ENCODE results near the gene TRAF1.

TRAF1 gene

DNA sequence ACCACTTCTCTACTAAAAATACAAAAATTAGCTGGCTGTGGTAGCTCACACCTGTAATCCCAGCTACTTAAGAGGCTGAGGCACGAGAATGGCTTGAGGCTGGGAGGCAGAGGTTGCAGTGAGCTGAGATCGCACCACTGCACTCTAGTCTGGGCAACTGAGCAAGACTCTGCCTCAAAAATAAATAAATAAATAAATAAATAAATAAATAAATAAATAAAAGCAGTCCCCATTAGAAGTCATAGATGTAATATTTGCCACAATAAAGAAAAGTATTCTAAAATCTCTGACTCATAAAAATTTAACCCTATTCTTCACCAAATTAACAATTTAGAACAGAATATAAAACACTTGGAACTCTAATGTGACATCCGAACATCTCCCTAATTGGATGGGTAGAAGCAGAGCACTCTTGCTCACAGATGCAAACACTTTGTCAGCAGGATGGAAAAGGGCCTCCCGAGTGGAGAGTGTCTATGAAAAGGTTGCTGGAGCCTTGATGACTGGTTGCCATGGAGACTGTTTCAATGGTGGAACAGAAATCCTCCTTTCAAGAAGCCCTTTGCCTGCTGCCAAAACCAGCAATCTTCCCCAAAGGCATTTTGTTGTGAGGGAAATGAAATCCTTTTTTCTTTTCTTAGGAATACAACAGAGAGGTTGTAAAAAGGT, 38.9 kb upstream of the TRAF1 start:
- DNase-seq (ENCODE audit: low read depth, low spot score): no peak
- TF ChIP-seq, protein P1, sequence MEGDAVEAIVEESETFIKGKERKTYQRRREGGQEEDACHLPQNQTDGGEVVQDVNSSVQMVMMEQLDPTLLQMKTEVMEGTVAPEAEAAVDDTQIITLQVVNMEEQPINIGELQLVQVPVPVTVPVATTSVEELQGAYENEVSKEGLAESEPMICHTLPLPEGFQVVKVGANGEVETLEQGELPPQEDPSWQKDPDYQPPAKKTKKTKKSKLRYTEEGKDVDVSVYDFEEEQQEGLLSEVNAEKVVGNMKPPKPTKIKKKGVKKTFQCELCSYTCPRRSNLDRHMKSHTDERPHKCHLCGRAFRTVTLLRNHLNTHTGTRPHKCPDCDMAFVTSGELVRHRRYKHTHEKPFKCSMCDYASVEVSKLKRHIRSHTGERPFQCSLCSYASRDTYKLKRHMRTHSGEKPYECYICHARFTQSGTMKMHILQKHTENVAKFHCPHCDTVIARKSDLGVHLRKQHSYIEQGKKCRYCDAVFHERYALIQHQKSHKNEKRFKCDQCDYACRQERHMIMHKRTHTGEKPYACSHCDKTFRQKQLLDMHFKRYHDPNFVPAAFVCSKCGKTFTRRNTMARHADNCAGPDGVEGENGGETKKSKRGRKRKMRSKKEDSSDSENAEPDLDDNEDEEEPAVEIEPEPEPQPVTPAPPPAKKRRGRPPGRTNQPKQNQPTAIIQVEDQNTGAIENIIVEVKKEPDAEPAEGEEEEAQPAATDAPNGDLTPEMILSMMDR (IDR thresholded peaks at IDR 0.05; ENCODE audit: low read depth, low read length): no peak
- in situ Hi-C loops (cut with HindIII; ENCODE audit: low sequenced_read_pairs): no loop called here
- H3K4me3 ChIP-seq (ENCODE audit: low read depth, low read length): no peak overlapping the region

DNA sequence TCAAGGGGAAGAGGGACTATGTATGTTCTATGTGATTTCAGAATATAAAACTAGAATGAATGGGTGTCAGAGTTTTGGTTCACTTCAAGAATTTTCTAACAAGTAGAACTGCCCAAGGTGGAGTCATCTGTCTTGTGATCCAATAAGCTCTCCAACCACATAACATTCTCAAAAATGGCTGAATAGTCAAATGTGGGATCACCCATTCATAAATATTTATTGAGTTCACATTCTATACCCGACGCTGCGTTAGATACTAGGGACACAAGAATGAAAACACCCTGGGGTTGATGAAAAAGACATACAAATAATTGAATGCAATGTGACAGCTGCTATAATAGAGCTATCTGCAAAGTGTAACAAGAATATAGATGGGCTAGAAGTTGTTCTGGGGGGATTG, 35.3 kb upstream of the TRAF1 start:
- H3K4me3 ChIP-seq (ENCODE audit: low read depth, low read length): no peak overlapping the region
- TF ChIP-seq, protein P1 (IDR thresholded peaks at IDR 0.05; ENCODE audit: low read depth, low read length): no peak
- no peak for DNase-seq (ENCODE audit: low read depth, low spot score)
- in situ Hi-C loops (cut with HindIII; ENCODE audit: low sequenced_read_pairs): no loop called here

DNA sequence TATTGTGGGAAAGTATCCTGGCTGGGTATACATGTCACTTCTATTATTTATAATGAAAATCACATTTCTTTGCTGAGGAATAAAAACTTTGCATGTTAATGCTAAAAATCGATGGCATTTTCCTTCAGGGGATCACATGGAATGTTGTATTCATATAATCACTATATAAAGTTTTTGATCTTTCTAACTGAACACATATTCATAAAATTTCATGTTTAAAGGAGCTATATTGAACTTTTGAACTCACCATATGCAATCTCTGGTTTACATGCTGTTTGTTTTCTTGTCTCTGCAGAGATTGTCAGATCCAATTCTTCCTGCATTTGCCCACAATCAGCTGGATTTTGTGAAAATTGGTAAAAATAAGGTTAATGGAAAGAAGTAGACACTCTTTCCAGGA, 33.4 kb upstream of the TRAF1 start:
- no peak overlapping the region for H3K4me3 ChIP-seq (ENCODE audit: low read depth, low read length)
- no peak for DNase-seq (ENCODE audit: low read depth, low spot score)
- in situ Hi-C loops (cut with HindIII; ENCODE audit: low sequenced_read_pairs): no loop called here
- TF ChIP-seq, protein P1 (IDR thresholded peaks at IDR 0.05; ENCODE audit: low read depth, low read length): no peak

DNA sequence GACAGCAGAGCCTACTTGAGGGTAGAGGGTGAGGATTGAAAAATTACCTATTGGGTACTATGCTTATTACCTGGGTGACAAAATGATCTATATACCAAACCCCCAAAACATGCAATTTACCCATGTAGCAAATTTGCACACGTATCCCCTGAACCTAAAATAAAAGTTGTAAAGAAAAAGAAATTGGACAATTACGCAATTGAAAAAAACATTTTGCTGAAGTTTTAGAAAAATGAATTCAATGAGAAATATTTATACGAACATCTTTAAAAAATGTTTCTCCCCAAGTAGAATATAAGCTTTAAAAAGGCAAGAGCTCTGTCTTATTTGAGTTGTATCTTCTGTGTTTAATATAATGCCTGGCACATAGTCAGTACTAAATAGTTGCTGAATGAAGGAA, 30.3 kb upstream of the TRAF1 start:
- no peak for DNase-seq (ENCODE audit: low read depth, low spot score)
- in situ Hi-C loops (cut with HindIII; ENCODE audit: low sequenced_read_pairs): no loop called here
- TF ChIP-seq, protein P1 (IDR thresholded peaks at IDR 0.05; ENCODE audit: low read depth, low read length): no peak
- no peak overlapping the region for H3K4me3 ChIP-seq (ENCODE audit: low read depth, low read length)

DNA sequence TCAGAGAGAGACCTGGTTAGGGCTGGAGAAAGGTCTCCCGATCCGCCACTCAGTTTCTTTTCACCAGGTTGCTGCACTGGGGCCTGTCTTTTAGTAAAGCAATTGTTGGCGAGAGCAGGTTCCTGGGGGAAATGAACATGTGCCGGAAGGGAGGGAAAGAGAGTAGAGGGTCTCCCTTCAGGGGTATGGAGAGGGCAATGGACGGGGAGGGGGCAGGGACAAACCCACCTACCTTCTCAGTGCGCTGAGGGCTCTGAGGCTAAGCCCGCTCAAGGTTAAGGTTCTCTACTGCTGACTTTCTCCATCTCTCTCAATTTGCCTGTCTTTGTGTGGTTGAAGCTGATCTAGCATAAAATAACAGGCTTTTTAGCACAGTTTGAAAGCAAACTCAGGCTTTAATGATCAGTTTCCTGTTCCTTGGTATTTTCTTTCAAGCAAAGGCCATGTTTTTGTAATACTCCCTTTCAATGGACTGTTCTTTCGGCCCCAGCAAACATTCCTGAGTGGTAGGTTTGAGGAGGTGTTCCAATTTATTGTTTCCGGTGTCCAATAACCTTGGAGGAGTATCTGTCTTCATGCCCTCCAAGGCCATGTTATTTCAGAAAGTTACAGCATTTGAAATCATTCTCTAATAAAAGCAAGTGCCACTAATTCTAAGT, 25.5 kb upstream of the TRAF1 start:
- TF ChIP-seq, protein P1 (IDR thresholded peaks at IDR 0.05; ENCODE audit: low read depth, low read length): no peak
- no peak overlapping the region for H3K4me3 ChIP-seq (ENCODE audit: low read depth, low read length)
- no peak for DNase-seq (ENCODE audit: low read depth, low spot score)
- in situ Hi-C loops (cut with HindIII; ENCODE audit: low sequenced_read_pairs): no loop called here

DNA sequence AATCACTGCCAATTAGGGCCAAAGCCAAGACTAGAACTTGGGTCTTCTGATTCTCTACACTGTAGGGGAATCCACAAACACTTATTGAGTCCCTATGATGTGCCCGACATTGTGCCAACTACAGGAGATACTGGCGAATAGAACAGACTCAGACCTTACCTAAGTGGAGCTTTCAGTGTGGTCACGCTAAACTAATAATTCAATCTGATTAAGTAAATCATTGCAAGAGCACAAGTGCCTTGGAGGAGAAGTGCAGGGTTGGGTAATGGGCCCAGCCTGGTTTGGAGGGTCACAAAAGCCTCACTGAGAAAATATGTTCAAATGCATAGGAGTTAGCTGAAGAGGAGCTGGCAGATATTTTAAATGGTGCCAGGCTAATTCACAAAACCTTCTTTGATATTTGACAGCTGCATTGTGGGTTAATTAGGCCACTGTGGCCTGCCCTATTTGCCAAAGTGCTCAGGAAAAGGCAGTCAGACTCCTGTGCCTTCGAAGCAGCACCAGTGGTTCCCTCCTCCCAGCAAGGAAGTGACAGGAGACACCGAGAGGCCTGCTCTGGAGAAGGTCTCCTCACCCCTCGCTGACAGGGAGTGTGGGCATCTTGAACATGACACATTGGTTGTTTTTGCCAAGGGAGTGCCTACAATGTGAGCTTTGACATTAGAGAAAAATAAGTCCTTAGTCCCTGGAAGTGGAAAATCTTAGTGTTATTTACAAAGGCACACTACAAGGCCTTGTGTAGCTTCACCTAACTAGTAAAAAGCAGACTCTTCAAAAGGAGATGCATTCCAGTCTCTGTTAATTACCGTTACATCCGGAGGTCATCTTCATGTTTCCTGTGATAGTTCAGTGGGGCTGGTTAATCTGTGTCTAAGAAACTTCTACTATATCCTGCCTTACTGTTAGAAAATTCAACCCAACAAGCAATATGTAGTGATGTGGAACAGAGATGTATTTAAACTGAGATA, 24.1 kb upstream of the TRAF1 start:
- no peak overlapping the region for H3K4me3 ChIP-seq (ENCODE audit: low read depth, low read length)
- no peak for DNase-seq (ENCODE audit: low read depth, low spot score)
- in situ Hi-C loops (cut with HindIII; ENCODE audit: low sequenced_read_pairs): no loop called here
- TF ChIP-seq, protein P1 (IDR thresholded peaks at IDR 0.05; ENCODE audit: low read depth, low read length): no peak

Data from astrocyte of the spinal cord (primary cell).